Renal cortex interstitium (tissue), 11 donors: Measurements from ENCODE around the gene KLF2. TPM values are rescaled to one million over a fixed set of nuclear protein-coding genes. Genes with fewer than 3 reads are reported as not detected.
"Not testable (repeated sequence)": the region's sequence is repeated elsewhere in the genome, so short reads cannot be mapped to it uniquely, and the experiment has no call there.

Experiments used
- DNase-seq, 11 donors: peaks; one replicate each; pipeline ENCODE4 v3.0.0-alpha.2; 2013; ENCODE audit warnings: low read depth in 9 of 11, low spot score in 4 of 11; ENCODE audit errors: extremely low read depth in 1 of 11
- polyA plus RNA-seq, 3 donors: library from polyadenylated mRNA; unstranded; fragments of 120-200 nt; gene quantifications; one replicate each; pipeline ENCODE4 v1.2.1, GENCODE V29; 2013; ENCODE audit not compliant: insufficient read length in 3 of 3

KLF2 gene
- polyA plus RNA-seq, 3 donors, result 21.7 to 37.8 (median 25.6) TPM

DNA sequence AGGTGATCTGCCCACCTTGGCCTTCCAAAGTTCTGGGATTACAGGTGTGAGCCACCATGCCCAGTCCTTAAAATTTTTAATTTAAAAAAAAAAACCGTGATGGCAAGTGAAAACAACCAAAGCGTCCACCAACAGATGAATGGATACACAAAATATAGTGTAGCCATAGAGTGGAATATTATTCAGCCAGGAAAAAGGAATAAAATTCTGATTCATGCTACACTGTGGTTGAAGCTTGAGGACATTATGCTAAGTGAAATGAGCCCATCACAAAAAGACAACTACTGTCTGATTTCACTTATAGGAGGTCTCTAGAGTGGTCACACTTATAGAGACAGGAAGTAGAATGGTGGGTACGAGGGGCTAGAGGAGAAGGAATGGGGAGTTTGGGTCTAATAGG lies 26.3 kb upstream of the KLF2 start:
- DNase-seq, result no peak

DNA sequence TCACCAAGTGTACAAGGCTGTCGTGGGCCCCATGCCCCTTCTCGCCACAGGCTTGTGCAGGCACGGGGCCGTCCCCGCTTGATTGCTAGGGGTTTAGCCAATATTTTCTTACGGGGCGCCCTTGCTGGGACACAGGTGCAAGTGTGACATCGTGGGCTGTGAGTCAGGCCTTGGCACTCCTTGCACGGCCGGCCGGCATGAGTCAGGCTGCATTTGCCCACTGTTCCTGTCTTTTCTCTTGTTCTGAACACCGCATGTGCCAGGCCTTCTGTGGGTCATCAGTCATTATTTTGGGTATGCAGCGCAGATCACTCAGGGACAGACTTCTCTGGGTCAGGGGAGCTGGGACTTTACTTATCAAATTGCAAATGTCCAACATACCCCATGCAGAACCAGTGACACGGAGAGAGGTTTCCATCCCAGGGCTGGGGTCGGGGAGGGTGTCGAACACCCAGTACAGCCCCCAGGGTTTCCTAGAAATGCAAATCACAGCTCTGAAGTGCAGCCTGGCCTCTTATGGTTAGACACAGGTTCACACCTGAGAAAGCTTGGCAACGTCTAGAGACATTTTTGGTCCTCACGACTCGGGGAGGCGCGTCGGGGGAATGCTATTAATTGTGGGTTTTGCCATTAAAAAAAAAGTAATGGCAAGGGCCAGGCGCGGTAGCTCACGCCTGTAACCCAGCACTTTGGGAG lies 22.5 kb upstream of the KLF2 start:
- no peak for DNase-seq

DNA sequence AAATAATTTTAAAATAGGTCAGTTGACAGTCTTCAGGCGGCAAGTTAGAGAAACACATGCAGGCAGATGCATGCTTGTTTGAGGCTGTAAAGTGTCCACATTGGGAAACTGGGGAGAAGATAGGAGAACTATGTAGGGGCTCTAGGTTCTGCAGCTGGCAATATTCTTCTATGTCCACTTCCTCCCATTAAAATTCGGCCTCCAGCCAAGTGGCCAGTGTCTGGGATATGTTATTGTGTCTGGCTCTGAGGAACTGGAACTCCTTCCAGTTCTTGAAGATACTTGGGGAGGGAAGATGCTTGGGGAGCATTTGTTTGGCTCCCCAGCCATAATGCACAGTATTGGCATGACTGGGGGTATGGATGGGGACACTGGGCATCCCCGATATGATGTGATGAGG lies 20.9 kb upstream of the KLF2 start:
- DNase-seq, result no peak

DNA sequence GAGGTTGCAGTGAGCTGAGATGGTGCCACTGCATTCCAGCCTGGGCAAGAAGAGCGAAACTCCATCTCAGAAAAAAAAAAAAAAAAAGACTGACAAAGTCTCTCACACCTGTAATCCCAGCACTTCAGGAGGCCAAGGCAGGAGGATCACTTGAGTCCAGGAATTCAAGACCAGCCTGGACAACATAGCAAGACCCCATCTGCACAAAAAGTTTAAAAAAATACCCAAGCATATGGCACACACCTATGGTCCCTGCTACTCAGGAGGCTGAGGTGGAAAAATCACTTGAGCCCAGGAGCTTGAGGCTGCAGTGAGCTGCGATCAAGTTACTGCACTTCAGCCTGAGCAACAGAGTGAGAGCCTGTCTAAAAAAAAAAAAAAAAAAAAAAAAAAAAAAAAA lies 20.1 kb upstream of the KLF2 start:
- DNase-seq, result not testable (repeated sequence)

DNA sequence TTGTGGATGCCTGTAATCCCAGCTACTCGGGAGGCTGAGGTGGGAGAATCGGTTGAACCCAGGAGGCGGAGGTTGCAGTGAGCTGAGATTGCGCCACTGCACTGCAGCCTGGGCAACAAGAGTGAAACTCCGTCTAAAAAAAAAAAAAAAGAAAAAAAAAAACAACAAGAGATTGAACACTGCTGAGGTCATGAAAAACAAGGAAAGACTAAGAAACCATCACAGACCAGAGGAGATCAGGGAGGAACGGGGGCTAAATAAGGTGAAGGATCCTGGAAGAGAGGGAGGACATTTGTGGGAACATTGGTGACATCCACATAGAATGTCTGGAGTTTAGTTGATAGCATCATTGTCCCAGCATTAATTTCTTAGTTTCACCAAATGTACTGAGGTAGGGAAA lies 19.6 kb upstream of the KLF2 start:
- DNase-seq, result not testable (repeated sequence)

DNA sequence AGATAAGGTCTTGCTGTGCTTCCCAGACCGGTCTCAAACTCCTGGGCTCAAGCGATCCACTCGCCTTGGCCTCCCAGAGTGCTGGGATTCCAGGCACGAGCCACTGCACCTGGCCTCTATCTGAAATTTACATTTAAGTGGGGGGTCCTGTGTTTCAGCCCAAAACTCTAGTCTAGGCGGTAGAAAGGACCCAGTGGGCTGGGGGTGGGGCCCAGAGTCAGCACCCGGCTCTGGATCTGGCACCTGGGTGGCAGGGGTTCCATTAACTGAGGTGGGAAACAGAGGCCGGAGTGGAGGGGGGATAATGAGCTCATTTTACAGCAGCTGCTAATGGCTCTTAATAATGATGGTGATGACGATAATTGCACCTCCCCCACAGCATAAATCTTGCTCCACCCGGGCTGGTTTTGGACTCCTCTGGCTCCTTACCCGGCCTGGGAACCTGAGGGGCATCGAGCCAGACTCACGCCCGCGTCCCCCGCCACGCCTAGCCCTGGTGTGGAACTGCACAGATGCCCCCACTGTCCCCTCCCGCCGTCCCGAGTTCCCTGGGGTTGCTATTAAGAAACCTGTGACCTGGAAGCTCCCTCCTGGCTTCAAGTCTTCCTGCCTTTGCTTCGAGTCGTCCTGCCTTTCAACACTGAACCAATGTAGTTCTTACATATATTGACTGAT lies 17.8 kb upstream of the KLF2 start:
- no peak for DNase-seq

DNA sequence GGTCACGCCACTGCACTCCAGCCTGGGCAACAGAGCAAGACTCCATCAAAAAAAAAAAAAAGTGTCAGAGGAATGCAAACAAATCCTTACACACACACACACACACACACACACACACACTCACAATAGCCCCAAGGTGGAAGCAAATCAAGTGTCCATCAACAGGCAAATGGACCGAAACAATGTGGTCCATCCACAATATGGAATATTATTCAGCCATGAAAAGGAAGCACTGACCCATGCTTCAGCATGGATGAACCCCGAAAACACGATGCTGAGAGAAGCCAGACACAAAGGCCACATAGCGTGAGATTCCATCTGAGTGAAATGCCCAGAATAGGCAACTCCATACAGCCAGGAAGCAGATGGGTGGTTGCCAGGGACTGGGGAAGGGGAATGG lies 16.5 kb upstream of the KLF2 start:
- DNase-seq, result no peak

DNA sequence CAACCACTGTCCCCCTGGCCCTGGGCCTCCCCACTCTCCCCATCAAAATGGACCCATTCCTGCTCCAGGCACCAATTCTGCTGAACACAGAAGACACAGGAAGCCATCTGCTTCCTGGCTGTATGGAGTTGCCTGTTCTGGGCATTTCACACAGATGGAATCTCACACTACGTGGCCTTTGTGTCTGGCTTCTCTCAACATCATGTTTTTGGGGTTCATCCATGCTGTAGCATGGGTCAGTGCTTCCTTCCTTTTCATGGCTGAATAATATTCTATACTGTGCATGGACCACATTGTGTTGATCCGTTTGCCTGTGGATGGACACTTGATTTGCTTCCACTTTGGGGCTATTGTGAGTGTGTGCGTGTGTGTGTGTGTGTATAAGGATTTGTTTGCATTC lies 15.0 kb upstream of the KLF2 start:
- no peak for DNase-seq

DNA sequence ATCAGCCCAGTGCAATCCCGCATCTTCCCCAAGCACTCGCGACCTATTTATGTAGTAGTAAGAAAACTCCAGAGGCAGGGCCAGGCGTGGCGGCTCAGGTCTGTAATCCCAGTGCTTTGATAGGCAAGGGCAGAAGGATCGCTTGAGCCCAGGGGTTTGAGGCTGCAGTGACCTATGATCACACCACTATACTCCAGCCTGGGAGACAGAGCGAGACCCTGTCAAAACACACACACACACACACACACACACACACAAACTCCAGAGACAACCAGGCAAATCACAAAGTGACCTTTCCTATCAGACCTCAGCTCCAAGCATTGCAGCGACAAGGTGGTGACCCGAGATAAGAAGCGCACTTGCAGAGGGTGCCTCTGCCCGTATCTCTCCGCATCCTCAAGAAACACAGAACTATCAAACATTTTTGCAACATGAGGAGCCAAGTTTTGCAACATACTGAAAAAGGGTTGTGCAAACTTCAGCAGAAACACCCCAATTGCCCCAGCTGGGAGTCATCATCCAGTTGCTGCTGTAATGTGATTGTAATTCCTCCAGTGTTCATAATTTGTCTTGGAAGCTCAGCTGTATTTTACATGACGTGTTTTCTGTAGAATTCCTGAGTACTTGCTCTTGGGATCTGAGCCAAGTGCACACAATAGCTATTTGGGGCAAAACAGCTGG lies 8.7 kb upstream of the KLF2 start:
- DNase-seq, result peak in 9 of 11 donors; percentile 58 to 88 (median 78)

DNA sequence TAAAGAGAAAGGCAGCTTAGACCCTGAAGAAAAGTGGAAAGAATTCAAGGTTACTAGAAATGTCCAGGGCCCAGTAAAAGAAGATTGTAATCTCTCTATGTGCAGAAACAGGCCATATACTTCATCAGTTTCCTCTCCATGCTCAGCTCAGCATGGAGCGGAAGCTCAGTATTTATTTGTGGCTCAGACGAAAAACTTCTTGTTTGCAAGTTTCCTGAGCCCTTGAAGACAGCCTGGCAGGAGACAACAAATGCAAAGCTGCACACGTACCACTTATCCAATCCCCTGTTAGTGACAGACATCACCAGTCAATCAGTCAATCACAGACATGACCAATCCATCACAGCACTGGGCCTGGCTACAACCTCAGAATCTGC lies 8.1 kb upstream of the KLF2 start:
- no peak for DNase-seq

DNA sequence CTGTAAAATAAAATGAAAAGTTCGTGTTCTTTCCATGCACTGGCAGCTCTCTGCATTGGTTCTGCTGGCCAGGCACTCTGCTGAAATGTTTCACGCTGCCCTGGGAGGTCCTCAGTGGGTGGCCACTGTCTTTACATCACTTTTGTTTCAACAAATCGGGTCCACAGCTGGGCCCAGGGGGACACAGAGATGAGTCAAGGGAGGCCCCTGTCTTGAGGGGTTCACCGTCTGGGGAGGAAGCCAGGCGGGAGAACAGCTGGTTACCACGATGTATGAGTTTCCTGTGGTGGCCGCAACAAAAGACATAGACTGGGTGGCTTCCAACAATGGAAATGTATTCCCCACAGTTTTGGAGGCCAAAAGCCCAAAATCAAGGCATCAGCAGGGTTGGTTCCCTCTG lies 5.1 kb upstream of the KLF2 start:
- DNase-seq, result no peak

DNA sequence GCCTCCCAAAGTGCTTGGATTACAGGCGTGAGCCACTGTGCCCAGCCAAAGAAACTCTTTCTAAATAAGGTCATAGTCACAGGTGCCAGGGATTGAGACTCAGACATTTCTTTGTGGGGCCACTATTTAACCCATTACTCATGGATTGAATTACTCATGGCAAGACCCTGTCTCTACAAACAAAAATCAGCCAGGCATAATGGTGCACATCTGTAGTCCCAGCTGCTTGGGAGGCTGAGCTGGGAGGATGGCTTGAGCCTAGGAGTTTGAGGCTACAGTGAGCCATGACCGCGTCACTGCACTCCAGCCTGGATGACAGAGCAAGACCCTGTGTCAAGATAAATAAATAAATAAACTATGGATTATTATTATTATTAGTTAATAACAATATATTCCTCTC lies 3.6 kb upstream of the KLF2 start:
- no peak for DNase-seq

DNA sequence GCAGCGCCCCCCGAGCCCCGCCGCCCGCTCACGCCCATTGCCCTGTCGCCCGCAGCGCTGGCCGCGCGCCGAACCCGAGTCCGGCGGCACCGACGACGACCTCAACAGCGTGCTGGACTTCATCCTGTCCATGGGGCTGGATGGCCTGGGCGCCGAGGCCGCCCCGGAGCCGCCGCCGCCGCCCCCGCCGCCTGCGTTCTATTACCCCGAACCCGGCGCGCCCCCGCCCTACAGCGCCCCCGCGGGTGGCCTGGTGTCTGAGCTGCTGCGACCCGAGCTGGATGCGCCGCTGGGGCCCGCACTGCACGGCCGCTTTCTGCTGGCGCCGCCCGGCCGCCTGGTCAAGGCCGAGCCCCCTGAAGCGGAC lies 518 bp downstream of the KLF2 start:
- no peak for DNase-seq

DNA sequence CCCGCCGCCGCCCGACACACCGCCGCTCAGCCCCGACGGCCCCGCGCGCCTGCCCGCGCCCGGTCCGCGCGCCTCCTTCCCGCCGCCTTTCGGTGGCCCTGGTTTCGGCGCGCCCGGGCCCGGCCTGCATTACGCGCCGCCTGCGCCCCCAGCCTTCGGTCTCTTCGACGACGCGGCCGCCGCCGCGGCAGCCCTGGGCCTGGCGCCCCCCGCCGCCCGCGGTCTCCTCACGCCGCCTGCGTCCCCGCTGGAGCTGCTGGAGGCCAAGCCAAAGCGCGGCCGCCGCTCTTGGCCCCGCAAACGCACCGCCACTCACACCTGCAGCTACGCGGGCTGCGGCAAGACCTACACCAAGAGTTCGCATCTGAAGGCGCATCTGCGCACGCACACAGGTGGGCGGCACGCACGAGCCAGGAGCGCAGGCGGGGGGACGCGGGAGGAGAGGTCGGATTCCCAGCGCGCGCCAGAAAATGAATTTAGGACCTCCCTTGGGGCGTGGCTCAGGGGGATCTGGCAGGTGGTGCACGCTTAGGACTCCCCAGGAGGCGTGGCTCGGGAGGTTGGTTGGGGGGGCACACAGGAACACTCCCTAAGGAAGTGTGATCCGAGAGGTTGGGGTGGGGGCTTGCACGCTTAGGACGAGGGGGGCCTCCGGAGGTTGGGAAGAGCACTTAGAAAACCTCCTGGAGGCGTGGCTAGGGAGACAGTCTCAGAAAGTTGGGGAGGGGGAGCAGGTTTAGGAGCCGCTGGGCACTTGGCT lies 1.2 kb downstream of the KLF2 start:
- DNase-seq, result no peak

DNA sequence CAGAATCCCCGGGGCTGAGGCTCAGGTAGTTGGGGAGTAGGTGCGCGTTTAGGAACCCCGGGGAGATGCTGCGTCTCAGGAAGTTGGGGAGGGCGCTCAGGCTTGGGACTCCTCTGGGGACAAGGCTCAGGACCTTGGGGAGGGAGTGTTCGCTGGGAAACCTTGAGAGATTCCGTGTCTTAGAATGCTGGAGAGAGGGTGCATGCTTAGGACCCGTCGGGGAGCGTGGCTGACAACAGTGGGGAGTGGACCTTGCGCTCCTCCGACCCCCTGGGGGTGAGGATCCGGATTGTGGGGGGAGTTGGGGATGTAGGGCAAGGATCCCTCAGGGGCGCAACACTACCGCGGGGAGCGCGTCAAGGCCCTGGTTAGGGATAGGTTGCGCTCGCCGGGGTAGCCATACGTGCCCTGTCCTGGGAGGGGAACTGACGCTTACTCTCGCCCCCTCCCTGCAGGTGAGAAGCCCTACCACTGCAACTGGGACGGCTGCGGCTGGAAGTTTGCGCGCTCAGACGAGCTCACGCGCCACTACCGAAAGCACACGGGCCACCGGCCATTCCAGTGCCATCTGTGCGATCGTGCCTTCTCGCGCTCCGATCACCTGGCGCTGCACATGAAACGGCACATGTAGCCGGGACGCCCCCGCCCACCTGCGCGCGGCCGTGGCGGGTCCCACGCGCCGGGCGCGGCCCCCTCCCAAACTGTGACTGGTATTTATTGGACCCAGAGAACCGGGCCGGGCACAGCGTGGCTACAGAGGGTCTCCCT lies 2.0 kb downstream of the KLF2 start:
- DNase-seq, result no peak

DNA sequence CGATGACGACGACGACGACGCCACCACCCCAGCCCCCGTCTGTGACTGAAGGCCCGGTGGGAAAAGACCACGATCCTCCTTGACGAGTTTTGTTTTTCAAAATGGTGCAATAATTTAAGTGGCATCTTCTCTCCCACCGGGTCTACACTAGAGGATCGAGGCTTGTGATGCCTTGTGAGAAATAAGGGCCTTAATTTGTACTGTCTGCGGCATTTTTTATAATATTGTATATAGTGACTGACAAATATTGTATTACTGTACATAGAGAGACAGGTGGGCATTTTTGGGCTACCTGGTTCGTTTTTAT lies 2.5 kb downstream of the KLF2 start:
- DNase-seq, result no peak

DNA sequence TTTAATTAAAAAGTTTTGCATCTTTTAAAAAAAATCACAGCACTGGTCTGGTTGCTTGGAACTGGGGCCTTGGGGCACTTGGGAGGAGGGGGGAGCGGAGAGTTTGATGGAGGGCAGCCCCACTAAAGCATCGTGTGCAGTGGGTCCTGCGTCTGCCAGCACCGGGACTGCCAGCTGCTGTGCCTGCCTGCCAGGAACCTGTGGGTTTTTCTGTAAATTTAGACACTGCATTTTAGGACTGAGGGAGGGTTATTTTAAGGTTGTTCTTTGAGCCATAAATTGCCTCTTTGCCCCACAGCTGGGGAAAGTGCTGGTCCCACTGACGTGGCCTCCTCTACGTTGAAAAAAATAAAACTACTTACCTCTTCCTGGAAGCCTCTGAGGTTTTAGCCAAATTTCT lies 2.9 kb downstream of the KLF2 start:
- no peak for DNase-seq

DNA sequence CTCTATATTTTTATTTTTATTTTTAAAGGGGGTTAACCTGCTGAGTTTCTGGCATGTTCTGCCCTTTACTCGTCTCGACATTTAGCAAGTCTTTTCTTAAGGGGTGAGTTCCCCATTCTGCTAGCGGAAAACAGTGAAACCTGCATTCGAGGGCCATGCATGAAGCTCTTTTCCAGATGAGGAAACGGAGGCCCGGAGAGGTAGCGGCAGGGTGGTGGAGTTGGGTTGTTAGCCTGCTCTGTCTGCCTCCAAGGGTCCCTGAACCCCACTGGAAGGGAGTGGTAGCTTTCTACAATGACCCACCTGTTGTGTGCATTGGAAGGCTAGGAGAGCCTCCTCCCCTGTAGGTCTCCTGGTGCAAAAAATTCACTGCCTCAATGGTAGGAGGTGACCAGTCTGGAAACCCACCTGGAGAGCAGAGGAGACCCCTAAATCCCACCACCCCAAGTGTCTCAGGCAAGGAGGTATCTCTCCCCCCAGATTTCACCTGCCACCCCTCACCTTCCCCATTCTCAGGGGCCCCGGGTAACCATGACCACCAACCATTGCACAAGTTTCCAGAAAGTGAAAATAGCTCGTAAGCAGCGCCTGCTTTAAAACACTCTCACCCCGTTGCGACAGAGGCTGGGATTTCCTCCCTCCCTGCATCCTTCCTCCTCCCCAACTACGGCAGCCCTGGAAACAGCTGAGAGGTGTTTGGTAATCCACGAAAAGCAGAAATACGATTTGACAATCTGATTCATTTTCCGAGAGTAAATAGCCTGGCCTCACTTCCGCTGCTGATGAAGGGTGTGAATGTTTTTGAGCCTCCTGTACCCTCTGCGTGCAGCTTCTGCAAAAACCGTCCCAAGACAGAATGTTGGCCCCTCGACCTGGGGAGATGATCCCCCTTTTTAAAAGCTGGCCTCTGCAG lies 3.5 kb downstream of the KLF2 start:
- no peak for DNase-seq
